Caco-2 (cell line): ENCODE data around the gene OLFML2A. TPM values are rescaled to one million over a fixed set of nuclear protein-coding genes. Genes with fewer than 3 reads are reported as not detected.

ENCODE experiments used
- BruUV-seq: library from RNA; stranded (reverse); fragments of 400-500 nt; replicated peaks from 2 replicates; lab custom pipeline; 2021; lab: Mats Ljungman, UMichigan
- CTCF ChIA-PET: fragments of 300-600 bp; sonication (Branson Sonifier 250); formaldehyde crosslinking; loops from one replicate; lab custom pipeline; 2022; ENCODE audit warnings: antibody characterized with exemption; lab: Charles Lee
- POLR2A ChIA-PET: fragments of 300-600 bp; sonication (Branson Sonifier 250); formaldehyde crosslinking; loops from one replicate; lab custom pipeline; 2022; ENCODE audit warnings: antibody characterized with exemption; lab: Charles Lee
- DNase-seq, 2 experiments: peaks; one replicate each; pipeline versions ENCODE4 v3.0.0 to v3.0.0-alpha.2; 2020 to 2022
- H3K27me3 ChIP-seq: replicated peaks from 2 replicates; pipeline ENCODE4 v1.6.0; 2011; ENCODE audit warnings: low read length; ENCODE audit not compliant: control insufficient read depth, insufficient read depth
- H3K36me3 ChIP-seq: 2 replicates; pipeline ENCODE4 v1.5.1; 2011; ENCODE audit warnings: low read length; ENCODE audit not compliant: control insufficient read depth, insufficient read depth
- H3K4me1 ChIP-seq: fragments of 250-450 bp; sonication (Bioruptor Pico); 2 replicates; pipeline ENCODE4 v1.5.1; 2020; ENCODE audit warnings: mild to moderate bottlenecking
- H3K4me3 ChIP-seq: 2 replicates; pipeline ENCODE4 v1.5.1; 2011; ENCODE audit warnings: low read depth, mild to moderate bottlenecking, control low read depth, low read length
- H3K9me3 ChIP-seq: fragments of 250-450 bp; sonication (Bioruptor Pico); 2 replicates; pipeline ENCODE4 v1.5.1; 2020; ENCODE audit warnings: mild to moderate bottlenecking, moderate library complexity
- H3K27ac Mint-ChIP-seq: one replicate; pipeline ENCODE4 v1.8.0; 2022; ENCODE audit warnings: mixed read lengths; ENCODE audit not compliant: unreplicated experiment
- H3K27me3 Mint-ChIP-seq: one replicate; pipeline ENCODE4 v1.8.0; 2022; ENCODE audit warnings: mixed read lengths; ENCODE audit not compliant: insufficient read depth, unreplicated experiment
- H3K36me3 Mint-ChIP-seq: one replicate; pipeline ENCODE4 v1.8.0; 2022; ENCODE audit warnings: mild to moderate bottlenecking, mixed read lengths; ENCODE audit not compliant: insufficient read depth, unreplicated experiment
- H3K4me1 Mint-ChIP-seq: one replicate; pipeline ENCODE4 v1.8.0; 2022; ENCODE audit warnings: low read depth, mixed read lengths; ENCODE audit not compliant: unreplicated experiment
- H3K4me3 Mint-ChIP-seq: one replicate; pipeline ENCODE4 v1.8.0; 2022; ENCODE audit warnings: mild to moderate bottlenecking, moderate library complexity, mixed read lengths; ENCODE audit not compliant: unreplicated experiment
- H3K9me3 Mint-ChIP-seq: one replicate; pipeline ENCODE4 v1.8.0; 2022; ENCODE audit warnings: mixed read lengths; ENCODE audit not compliant: unreplicated experiment
- CTCF ChIP-seq, 2 experiments: fragments of 200-600 bp in 1 of 2; IDR thresholded peaks; 1 replicate in 1 of 2; 2 replicates in 1 of 2; pipeline versions ENCODE4 v1.5.1 to v1.8.0; 2011 to 2022; ENCODE audit warnings: antibody characterized with exemption in 1 of 2, control low read depth in 1 of 2, inconsistent platforms in 1 of 2, low read depth in 1 of 2, low read length in 1 of 2, mild to moderate bottlenecking in 1 of 2, moderate library complexity in 1 of 2; ENCODE audit not compliant: insufficient read depth in 1 of 2, severe bottlenecking in 1 of 2, unreplicated experiment in 1 of 2
- intact Hi-C: fragments of 100-400 bp; cut with micrococcal nuclease; formaldehyde crosslinking; loops from one replicate; pipeline ENCODE4 v1.10.0; 2022; ENCODE audit not compliant: unreplicated experiment
- total RNA-seq: library from RNA; stranded (reverse); gene quantifications from 2 replicates; pipeline ENCODE4 v1.2.3, GENCODE V29; 2022

Gene OLFML2A
- total RNA-seq, 1 experiment from 2014 or later = 1.1 TPM

- Histone ChIP-seq H3K4me1 (peaks cover 12% of the 10 kb centered on the region), H3K27me3 (no peaks in the 10 kb centered on the region), H3K36me3 (no peaks in the 10 kb centered on the region), H3K4me3 (no peak overlapping the region), H3K9me3 (no peaks in the 10 kb centered on the region; the same call in 1 of the 2 replicates)
- Mint-ChIP-seq H3K27ac (no peak overlapping the region), H3K27me3 (no peaks in the 10 kb centered on the region), H3K4me3 (no peak overlapping the region), H3K4me1 (peaks cover 13% of the 10 kb centered on the region), H3K36me3 (no peaks in the 10 kb centered on the region), H3K9me3 (no peaks in the 10 kb centered on the region)
- no peak for TF ChIP-seq CTCF (IDR thresholded peaks at IDR 0.05; ENCODE audit: insufficient read depth in 1 of 2, low read depth in 1 of 2, low read length in 1 of 2, severe bottlenecking in 1 of 2, unreplicated experiment in 1 of 2)
- ChIA-PET CTCF (no interaction called here), POLR2A (no interaction called here)
- DNase-seq = no peak
- intact Hi-C loops = no loop called here
- BruUV-seq = no TSS peak
These were observed 37.6 kb upstream of the OLFML2A start for GRCh38 chr9:124739360-124739759.

GRCh38 chr9:124741149-124741548, 35.8 kb upstream of the OLFML2A start:
- H3K27ac Mint-ChIP-seq = no peak overlapping the region

GRCh38 chr9:124741662-124742061, 35.3 kb upstream of the OLFML2A start:
- Mint-ChIP-seq H3K27me3 (no peaks in the 10 kb centered on the region), H3K4me1 (no peaks in the 10 kb centered on the region), H3K27ac (no peak overlapping the region), H3K36me3 (no peaks in the 10 kb centered on the region), H3K4me3 (no peak overlapping the region), H3K9me3 (no peaks in the 10 kb centered on the region)
- no peak for TF ChIP-seq CTCF (IDR thresholded peaks at IDR 0.05; ENCODE audit: insufficient read depth in 1 of 2, low read depth in 1 of 2, low read length in 1 of 2, severe bottlenecking in 1 of 2, unreplicated experiment in 1 of 2)
- Histone ChIP-seq H3K4me3 (no peak overlapping the region), H3K4me1 (no peaks in the 10 kb centered on the region), H3K27me3 (no peaks in the 10 kb centered on the region), H3K9me3 (no peaks in the 10 kb centered on the region; the same call in 1 of the 2 replicates), H3K36me3 (no peaks in the 10 kb centered on the region)
- ChIA-PET POLR2A (no interaction called here), CTCF (no interaction called here)
- intact Hi-C loops = no loop called here
- DNase-seq = no peak
- no TSS peak for BruUV-seq

More at GRCh38 chr9:124741149-124741548, 35.8 kb upstream of the OLFML2A start:
- no peaks in the 10 kb centered on the region for H3K9me3 Mint-ChIP-seq
- H3K4me3 ChIP-seq = no peak overlapping the region
- BruUV-seq = no TSS peak
- H3K4me1 Mint-ChIP-seq = no peaks in the 10 kb centered on the region
- no peaks in the 10 kb centered on the region for H3K36me3 Mint-ChIP-seq
- no peaks in the 10 kb centered on the region for H3K4me1 ChIP-seq
- no peaks in the 10 kb centered on the region for H3K27me3 Mint-ChIP-seq
- DNase-seq = no peak
- POLR2A ChIA-PET = no interaction called here
- CTCF ChIA-PET = no interaction called here
- H3K27me3 ChIP-seq = no peaks in the 10 kb centered on the region
- no peak for TF ChIP-seq CTCF (IDR thresholded peaks at IDR 0.05; ENCODE audit: insufficient read depth in 1 of 2, low read depth in 1 of 2, low read length in 1 of 2, severe bottlenecking in 1 of 2, unreplicated experiment in 1 of 2)
- H3K4me3 Mint-ChIP-seq = no peak overlapping the region
- no peaks in the 10 kb centered on the region; the same call in 1 of the 2 replicates for H3K9me3 ChIP-seq
- intact Hi-C loops = no loop called here
- no peaks in the 10 kb centered on the region for H3K36me3 ChIP-seq
